Erythroblast (primary cell): ENCODE data around the gene SLC46A1.

Experiments
- GATA1 ChIP-seq: IDR thresholded peaks from 2 replicates; pipeline ENCODE4 v1.6.1; 2011; ENCODE audit warnings: low read depth, mild to moderate bottlenecking, control low read depth, low read length, moderate library complexity
- POLR2A ChIP-seq: IDR thresholded peaks from 2 replicates; pipeline ENCODE4 v1.6.1; 2011; ENCODE audit warnings: mild to moderate bottlenecking, low read length

GRCh38 chr17:28381141-28381825, 24.7 kb downstream of the SLC46A1 start:
- TF ChIP-seq POLR2A (no peak), GATA1 (no peak)
